GM18873 (cell line): ENCODE results near the gene ARHGAP32.

Experiments used
- ATAC-seq: cut with Tn5 transposase; IDR thresholded peaks from one replicate; pipeline ENCODE4 v1.9.1; 2021; ENCODE audit warnings: mild to moderate bottlenecking, moderate library complexity, moderate number of reproducible peaks; ENCODE audit not compliant: unreplicated experiment, low FRiP score

The ARHGAP32 gene

DNA sequence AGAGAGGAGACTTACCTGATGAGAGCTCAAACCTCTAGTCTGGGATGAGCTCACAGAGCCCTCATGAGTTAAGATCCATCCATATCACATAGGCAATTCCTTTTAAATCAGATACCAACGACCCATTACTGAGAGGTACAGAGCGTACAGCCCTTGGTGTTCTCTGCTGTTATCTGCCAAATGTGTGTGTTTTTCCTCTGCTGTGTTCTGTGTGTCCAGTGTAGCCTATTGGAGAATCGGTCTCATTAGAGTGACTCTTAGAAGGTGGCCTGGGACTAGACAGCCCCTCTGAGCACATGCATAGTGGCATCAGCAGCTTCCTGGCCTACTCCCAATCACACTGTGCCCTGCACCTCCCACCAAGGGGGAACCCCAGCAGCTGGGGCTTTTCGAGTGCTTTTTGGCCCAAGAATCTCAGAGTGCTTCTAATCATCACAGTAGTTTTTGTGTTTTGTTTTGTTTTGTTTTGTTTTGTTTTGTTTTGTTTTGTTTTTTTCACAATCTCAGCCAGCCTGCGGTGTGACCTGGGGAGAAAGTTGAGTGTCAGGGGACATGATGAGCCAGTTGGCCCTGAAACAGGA lies 274.9 kb downstream of the ARHGAP32 start:
- ATAC-seq = peak; percentile 47

DNA sequence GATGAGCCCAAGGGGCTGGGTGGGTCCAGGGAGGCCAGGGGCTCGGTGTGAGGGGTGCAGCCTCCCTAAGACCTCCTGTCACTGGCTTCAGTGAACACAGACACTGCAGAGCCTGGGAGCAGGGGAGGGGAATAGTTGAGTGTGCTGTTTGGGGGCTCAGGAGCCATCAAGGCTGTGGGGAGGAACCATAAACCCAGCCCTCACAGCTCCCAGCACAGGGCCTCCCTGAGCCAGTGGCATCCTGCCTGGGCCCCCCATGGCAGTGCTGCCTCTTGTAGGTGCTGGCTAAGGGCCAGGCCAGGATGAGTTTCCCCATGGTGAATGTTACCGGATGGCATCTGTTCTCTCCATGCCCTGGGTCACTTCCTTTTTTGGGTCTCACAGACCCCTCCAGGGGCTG lies 275.4 kb downstream of the ARHGAP32 start:
- ATAC-seq = no peak

DNA sequence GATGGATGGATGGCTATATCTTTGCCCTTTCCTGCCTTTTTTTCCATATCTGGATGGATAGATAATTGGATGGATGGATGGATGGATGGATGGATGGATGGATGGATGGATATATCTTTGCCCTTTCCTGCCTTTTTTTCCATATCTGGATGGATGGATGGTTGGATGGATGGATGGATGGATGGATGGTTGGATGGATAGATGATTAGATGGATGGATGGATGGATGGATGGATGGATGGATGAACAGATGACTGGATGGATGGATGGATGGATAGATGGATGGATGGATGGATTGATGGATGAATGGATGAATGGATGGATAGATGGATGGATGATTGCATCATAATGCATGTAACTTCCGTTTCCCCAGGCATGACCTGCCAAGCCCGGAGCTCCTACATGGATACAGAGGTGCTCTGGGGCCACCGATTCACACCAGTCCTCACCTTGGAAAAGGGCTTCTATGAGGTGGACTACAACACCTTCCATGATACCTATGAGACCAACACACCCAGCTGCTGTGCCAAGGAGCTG lies 276.0 kb downstream of the ARHGAP32 start:
- no peak for ATAC-seq

DNA sequence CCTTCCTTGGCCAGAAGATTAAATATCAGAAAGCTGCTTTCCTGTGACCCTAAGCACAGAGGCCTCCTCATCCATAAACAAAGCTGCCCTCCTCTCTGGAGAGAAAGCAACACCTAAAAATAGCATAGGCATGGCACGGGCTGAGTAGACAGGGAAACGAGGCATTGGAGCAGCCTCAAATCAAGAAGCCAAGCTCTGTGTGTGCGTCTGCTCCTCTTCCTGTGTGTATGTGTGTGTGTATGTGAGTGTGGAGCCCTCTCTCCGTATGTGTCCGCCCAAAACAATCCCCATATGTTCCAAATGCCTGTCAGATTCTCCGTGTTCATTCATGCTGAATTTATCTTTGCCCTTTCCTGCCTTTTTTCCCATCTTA lies 277.0 kb downstream of the ARHGAP32 start:
- ATAC-seq = no peak
